ENCODE measurements around the gene MMP11. TPM values are rescaled to one million over a fixed set of nuclear protein-coding genes. Genes with fewer than 3 reads are reported as not detected.

Gene MMP11
- total RNA-seq, 1 donor from 2014 or later: 7.6 TPM

DNA sequence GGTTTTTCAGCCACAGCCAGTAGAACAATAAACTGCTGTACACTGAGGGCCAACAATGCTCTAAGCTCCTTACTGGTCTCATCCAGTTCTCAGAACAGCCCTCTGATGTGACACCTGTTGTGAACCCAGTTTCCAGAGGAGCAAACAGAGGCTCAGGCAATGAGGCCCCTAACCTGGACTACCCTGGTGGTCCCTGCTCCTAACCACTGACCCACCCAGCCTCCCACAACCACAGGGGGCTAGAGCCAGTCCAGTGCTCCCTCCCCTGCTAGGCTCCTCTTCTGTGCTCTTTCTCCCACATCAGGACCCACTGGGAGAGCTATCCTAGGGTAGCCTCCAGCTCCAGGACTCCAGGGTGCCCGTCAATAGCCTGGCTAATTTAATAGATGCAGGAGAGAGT, 10.1 kb downstream of the MMP11 start:
- TF ChIP-seq, protein P1, sequence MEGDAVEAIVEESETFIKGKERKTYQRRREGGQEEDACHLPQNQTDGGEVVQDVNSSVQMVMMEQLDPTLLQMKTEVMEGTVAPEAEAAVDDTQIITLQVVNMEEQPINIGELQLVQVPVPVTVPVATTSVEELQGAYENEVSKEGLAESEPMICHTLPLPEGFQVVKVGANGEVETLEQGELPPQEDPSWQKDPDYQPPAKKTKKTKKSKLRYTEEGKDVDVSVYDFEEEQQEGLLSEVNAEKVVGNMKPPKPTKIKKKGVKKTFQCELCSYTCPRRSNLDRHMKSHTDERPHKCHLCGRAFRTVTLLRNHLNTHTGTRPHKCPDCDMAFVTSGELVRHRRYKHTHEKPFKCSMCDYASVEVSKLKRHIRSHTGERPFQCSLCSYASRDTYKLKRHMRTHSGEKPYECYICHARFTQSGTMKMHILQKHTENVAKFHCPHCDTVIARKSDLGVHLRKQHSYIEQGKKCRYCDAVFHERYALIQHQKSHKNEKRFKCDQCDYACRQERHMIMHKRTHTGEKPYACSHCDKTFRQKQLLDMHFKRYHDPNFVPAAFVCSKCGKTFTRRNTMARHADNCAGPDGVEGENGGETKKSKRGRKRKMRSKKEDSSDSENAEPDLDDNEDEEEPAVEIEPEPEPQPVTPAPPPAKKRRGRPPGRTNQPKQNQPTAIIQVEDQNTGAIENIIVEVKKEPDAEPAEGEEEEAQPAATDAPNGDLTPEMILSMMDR (IDR thresholded peaks at IDR 0.05): no peak
- no peak for DNase-seq (ENCODE audit: low spot score in 2 of 2)
- no peaks in the 10 kb centered on the region for H3K27me3 ChIP-seq
- H3K36me3 ChIP-seq: no peaks in the 10 kb centered on the region
- intact Hi-C loops (cut with DNase I): no loop called here
- H3K9me3 ChIP-seq: no peaks in the 10 kb centered on the region
- H3K27ac ChIP-seq: no peak overlapping the region
- H3K4me1 ChIP-seq: peaks cover 4 to 6% of the 10 kb centered on the region in 2 donors
- H3K4me3 ChIP-seq: no peak overlapping the region

DNA sequence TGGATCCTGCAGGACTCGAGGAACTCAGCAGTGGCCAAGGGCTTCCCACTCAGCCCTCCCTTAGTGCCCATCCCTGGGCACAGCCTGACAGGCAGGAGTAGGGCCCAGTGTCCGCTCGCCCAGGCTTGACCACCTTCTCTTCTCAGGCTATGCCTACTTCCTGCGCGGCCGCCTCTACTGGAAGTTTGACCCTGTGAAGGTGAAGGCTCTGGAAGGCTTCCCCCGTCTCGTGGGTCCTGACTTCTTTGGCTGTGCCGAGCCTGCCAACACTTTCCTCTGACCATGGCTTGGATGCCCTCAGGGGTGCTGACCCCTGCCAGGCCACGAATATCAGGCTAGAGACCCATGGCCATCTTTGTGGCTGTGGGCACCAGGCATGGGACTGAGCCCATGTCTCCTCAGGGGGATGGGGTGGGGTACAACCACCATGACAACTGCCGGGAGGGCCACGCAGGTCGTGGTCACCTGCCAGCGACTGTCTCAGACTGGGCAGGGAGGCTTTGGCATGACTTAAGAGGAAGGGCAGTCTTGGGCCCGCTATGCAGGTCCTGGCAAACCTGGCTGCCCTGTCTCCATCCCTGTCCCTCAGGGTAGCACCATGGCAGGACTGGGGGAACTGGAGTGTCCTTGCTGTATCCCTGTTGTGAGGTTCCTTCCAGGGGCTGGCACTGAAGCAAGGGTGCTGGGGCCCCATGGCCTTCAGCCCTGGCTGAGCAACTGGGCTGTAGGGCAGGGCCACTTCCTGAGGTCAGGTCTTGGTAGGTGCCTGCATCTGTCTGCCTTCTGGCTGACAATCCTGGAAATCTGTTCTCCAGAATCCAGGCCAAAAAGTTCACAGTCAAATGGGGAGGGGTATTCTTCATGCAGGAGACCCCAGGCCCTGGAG, 10.9 kb downstream of the MMP11 start:
- TF ChIP-seq, protein P1 (IDR thresholded peaks at IDR 0.05): no peak
- intact Hi-C loops (cut with DNase I): no loop called here
- H3K27ac ChIP-seq: peak overlapping the region in 1 of 2 donors; percentile 12
- H3K9me3 ChIP-seq: no peaks in the 10 kb centered on the region
- no peaks in the 10 kb centered on the region for H3K36me3 ChIP-seq
- DNase-seq (ENCODE audit: low spot score in 2 of 2): no peak
- H3K27me3 ChIP-seq: no peaks in the 10 kb centered on the region
- peaks cover 4 to 10% of the 10 kb centered on the region in 2 donors for H3K4me1 ChIP-seq
- no peak overlapping the region for H3K4me3 ChIP-seq

DNA sequence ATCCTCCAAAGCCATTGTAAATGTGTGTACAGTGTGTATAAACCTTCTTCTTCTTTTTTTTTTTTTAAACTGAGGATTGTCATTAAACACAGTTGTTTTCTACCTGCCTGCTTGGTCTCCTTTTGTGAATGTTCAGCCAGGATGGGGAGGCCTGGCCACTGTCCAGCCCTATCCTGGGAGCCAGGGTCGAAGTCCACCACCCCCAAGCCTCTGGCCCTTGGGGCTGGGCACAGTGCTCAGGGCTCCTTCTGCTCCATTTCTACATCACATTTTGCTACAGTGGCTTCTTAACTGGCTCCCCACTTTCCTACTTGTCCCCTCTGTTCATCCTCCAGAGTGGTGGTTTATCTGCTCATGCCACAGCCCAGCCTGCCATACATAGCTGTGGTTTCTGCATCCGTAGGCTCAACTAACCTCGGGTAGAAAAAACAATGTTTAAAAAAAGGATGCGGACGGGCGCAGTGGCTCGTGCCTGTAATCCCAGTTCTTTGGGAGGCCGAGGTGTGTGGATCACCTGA, 11.6 kb downstream of the MMP11 start:
- H3K36me3 ChIP-seq: no peaks in the 10 kb centered on the region
- no peak overlapping the region for H3K4me3 ChIP-seq
- H3K27me3 ChIP-seq: no peaks in the 10 kb centered on the region
- TF ChIP-seq, protein P1 (IDR thresholded peaks at IDR 0.05): no peak
- DNase-seq (ENCODE audit: low spot score in 2 of 2): no peak
- intact Hi-C loops (cut with DNase I): no loop called here
- H3K9me3 ChIP-seq: no peaks in the 10 kb centered on the region
- H3K4me1 ChIP-seq: peaks cover 4 to 10% of the 10 kb centered on the region in 2 donors
- H3K27ac ChIP-seq: no peak overlapping the region

DNA sequence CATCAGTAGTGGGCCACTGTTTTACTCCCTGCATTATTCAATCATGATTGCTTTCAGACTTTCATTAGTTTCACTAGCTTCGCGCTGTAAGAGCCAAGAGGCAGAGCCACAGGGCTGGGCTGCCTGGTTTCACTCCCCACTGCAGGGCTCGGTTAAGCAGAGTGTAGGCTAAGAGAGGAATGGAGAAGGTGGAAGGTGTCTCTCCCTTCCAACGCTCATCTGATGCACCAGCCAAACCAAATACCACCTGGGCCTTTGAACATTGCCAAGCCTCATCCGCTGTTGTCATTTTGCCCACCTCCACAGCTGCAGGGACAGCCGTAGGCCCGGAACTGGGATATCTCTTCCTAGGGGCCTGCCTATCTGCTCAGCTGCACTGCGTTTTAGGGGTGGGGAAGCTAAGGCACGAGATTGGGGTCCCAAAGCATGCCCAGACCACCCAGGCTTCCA, 13.6 kb downstream of the MMP11 start:
- peak overlapping the region; percentile 99 to 100 for H3K27ac ChIP-seq
- H3K4me1 ChIP-seq: peaks cover 4 to 10% of the 10 kb centered on the region in 2 donors
- H3K9me3 ChIP-seq: no peaks in the 10 kb centered on the region
- no peaks in the 10 kb centered on the region for H3K27me3 ChIP-seq
- intact Hi-C loops (cut with DNase I): loop anchor here (1.0 kb wide), 1 partner anchor 53 kb away; the partner anchor contains the start of gene DERL3
- peak overlapping the region; percentile 93 to 99 for H3K4me3 ChIP-seq
- TF ChIP-seq, protein P1 (IDR thresholded peaks at IDR 0.05): no peak
- DNase-seq (ENCODE audit: low spot score in 2 of 2): no peak
- no peaks in the 10 kb centered on the region for H3K36me3 ChIP-seq

DNA sequence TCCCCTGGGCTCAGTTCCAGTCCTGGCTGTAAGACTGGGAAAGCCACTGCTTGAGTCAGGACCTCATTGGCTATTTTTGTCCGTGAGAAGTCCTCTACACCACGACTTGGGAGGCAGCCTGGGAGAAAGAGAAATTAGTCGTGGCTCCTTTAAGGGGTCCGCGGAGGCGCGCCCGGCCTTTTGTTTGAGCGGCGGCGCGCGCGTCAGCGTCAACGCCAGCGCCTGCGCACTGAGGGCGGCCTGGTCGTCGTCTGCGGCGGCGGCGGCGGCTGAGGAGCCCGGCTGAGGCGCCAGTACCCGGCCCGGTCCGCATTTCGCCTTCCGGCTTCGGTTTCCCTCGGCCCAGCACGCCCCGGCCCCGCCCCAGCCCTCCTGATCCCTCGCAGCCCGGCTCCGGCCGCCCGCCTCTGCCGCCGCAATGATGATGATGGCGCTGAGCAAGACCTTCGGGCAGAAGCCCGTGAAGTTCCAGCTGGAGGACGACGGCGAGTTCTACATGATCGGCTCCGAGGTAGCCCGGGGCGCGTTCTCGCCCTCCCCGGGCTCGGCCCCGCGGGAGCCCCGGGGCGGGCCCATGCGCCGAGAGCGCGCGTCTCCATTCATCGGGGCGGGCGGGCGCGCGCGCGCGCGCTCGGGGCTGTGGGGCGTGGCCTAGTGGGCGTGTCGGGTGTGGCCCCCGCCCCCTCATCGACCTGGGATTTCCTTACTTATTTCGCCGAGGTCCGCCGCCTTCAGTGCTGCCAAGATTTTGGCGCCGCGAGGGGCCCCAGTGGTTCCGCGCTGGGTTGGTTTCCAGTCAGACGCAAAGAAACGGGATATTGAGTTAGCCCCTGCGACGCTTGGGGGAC, 14.3 kb downstream of the MMP11 start, which contains the start of gene SMARCB1:
Gene SMARCB1, plus strand, starts transcription at position 215 of the 848 bp plus-strand sequence. Its CDS starts 204 bp downstream, at position 419.
- Histone ChIP-seq H3K36me3 (peaks cover 0 to 4% of the 10 kb centered on the region in 2 donors), H3K9me3 (no peaks in the 10 kb centered on the region), H3K4me1 (peaks cover 4 to 10% of the 10 kb centered on the region in 2 donors), H3K27me3 (no peaks in the 10 kb centered on the region), H3K27ac (peak within 1 kb of the TSS; percentile 99 to 100), H3K4me3 (peak within 1 kb of the TSS; percentile 93 to 99)
- DNase-seq (ENCODE audit: low spot score in 2 of 2): peak; percentile 79 to 97
- TF ChIP-seq, protein P1 (IDR thresholded peaks at IDR 0.05): no peak
- intact Hi-C loops (cut with DNase I): loop anchor here (1.0 kb wide), 1 partner anchor 52 kb away; the partner anchor contains the start of gene DERL3

All from ascending aorta (tissue), 2 donors.